ENCODE results near the gene CNTNAP2. TPM values are rescaled to one million over a fixed set of nuclear protein-coding genes. Genes with fewer than 3 reads are reported as not detected.
A peak's percentile ranks its signal among the peaks of the same experiment; 100 is the strongest.
"Not testable (repeated sequence)": the region's sequence is repeated elsewhere in the genome, so short reads cannot be mapped to it uniquely, and the experiment has no call there.

The CNTNAP2 gene
- total RNA-seq, 1 donor from 2014 or later: 0.48 TPM

GRCh38 chr7:146136357-146136875, 19.8 kb downstream of the CNTNAP2 start:
- intact Hi-C loops (cut with DNase I): no loop called here

DNA sequence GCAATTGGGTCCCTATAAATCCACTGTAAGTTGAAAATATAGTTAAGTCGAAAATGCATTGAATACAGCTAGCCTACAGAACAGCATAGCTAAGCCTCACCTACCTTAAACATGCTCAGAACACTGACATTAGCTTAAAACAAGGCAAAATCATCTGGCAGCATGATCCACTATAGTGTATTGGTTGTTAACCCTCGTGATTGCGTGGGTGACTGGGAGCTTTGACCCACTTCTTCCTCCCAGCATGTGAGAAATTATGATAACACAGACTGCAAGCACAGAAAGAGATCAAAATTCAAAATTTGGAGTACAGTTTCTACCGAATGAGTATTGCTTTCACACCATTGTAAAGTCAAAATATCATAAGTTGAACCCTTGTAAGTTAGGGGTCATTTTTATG, 22.3 kb downstream of the CNTNAP2 start:
- ATAC-seq (ENCODE audit: poor library complexity) (no peak), DNase-seq (no peak)
- intact Hi-C loops (cut with DNase I): no loop called here

More at GRCh38 chr7:146136357-146136875, 19.8 kb downstream of the CNTNAP2 start:
- DNase-seq (no peak), ATAC-seq (ENCODE audit: poor library complexity) (no peak)

- intact Hi-C loops (cut with DNase I): no loop called here
- ATAC-seq (ENCODE audit: poor library complexity) (no peak), DNase-seq (no peak)
These were observed 30.4 kb downstream of the CNTNAP2 start for GRCh38 chr7:146146831-146147486.

DNA sequence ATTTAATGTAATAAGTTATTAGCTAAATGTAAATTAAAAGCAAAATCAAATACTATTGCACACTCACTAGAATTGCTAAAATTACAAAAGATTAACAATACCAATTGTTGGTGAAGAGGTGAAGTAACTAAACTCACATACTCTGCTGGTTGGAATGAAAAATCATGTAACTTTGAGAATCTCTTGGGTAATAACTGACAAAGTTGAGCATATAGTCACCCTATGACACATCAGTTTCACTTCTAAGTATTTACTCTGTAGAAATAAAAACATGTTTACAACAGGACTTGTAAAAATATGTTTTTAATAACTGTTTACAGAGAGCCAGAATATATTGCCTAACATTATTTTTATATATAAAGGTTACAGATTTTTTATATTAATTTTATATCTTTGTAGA, 33.6 kb downstream of the CNTNAP2 start:
- ATAC-seq (ENCODE audit: poor library complexity) (no peak), DNase-seq (no peak)
- intact Hi-C loops (cut with DNase I): no loop called here

DNA sequence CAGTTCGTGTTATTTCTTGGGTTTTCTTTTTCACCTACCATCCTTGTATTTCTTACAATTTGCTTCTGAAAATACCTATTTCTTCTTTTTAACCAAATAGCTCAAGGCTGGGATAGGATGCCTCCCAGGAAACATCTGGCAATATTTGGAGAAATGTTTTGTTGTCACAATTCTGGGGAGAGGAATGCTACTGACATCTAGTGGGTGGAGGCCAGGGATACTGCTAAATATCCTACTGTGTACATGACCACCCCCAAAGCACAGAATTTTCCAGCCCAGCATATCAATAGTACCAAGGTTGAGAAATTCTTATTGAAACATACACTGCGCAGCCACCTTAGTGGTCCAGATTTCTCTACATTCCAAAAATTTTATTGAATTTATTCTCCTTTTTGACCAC, 55.5 kb downstream of the CNTNAP2 start:
- no peak for ATAC-seq (ENCODE audit: poor library complexity)
- no peak for DNase-seq
- intact Hi-C loops (cut with DNase I): no loop called here

GRCh38 chr7:146175716-146176115, 59.1 kb downstream of the CNTNAP2 start:
- intact Hi-C loops (cut with DNase I): no loop called here
- DNase-seq: no peak
- ATAC-seq (ENCODE audit: poor library complexity): no peak

- intact Hi-C loops (cut with DNase I): no loop called here
These were observed 60.3 kb downstream of the CNTNAP2 start for GRCh38 chr7:146176860-146177259.

GRCh38 chr7:146177301-146177700, 60.7 kb downstream of the CNTNAP2 start:
- intact Hi-C loops (cut with DNase I): no loop called here
- ATAC-seq (ENCODE audit: poor library complexity) (no peak), DNase-seq (no peak)

More at GRCh38 chr7:146176860-146177259, 60.3 kb downstream of the CNTNAP2 start:
- no peak for ATAC-seq (ENCODE audit: poor library complexity)
- no peak for DNase-seq

- no peak for DNase-seq
- intact Hi-C loops (cut with DNase I): no loop called here
- ATAC-seq (ENCODE audit: poor library complexity): no peak
These were observed 69.2 kb downstream of the CNTNAP2 start for GRCh38 chr7:146185844-146186243.

DNA sequence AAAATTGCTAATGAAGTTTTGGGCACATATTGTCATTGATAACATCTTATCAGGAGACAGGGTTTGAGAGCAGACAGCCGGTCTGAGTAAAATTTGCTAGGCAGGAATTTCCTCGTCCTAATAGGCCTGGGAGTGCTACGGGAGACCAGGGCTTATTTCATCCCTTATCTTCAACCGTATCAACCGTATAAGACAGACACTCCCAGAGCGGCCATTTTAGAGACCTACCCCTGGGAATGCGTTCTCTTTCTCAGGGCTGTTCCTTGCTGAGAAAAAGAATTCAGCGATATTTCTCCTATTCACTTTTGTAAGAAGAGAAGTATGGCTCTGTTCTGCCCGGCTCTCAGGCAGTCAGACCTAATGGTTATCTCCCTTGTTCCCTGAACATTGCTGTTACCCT, 74.8 kb downstream of the CNTNAP2 start:
- intact Hi-C loops (cut with DNase I); ATAC-seq (ENCODE audit: poor library complexity); DNase-seq: not testable (repeated sequence)

DNA sequence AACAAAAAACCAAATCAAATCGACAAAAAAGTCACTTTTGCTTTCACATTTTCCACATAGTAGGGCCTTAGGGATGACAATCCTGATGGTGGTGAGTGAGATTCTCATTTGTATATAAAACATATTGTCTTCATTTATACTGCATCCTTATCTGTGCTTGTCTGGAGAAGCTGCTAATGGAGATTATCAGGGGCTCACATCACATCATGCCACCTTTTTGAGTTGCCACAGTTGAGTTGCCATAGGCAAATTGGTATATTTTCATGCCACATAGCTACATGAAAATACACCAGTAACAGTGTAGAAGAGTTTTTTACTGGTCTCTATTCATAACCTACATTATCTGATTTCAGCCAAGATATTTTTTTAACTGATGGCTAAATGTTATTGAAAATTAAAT, 85.3 kb downstream of the CNTNAP2 start:
- ATAC-seq (ENCODE audit: poor library complexity) (no peak), DNase-seq (no peak)
- intact Hi-C loops (cut with DNase I): no loop called here

GRCh38 chr7:146206270-146206669, 89.7 kb downstream of the CNTNAP2 start:
- no peak for ATAC-seq (ENCODE audit: poor library complexity)
- intact Hi-C loops (cut with DNase I): no loop called here
- no peak for DNase-seq

DNA sequence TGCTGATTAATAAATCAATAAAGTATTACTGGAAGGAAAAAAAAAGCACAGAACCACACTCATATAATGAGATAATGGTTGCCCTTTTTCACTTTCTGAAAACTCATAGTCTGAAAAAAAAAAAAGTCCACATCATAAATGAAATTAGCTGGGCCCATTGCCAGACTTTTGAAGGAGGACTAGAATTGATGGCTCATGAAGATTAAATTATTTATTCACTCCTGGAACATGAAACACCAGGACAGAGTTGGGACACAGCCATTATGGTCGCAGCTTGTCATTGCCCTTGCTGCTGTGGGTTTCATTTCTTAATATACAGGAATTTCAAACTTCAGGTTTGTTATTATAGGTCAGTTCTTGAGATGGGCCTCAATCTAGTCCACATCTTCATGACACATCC, 91.9 kb downstream of the CNTNAP2 start:
- intact Hi-C loops (cut with DNase I): no loop called here
- no peak for DNase-seq
- ATAC-seq (ENCODE audit: poor library complexity): no peak

- DNase-seq (no peak), ATAC-seq (ENCODE audit: poor library complexity) (no peak)
- intact Hi-C loops (cut with DNase I): no loop called here
These were observed 98.2 kb downstream of the CNTNAP2 start for GRCh38 chr7:146214842-146215241.

DNA sequence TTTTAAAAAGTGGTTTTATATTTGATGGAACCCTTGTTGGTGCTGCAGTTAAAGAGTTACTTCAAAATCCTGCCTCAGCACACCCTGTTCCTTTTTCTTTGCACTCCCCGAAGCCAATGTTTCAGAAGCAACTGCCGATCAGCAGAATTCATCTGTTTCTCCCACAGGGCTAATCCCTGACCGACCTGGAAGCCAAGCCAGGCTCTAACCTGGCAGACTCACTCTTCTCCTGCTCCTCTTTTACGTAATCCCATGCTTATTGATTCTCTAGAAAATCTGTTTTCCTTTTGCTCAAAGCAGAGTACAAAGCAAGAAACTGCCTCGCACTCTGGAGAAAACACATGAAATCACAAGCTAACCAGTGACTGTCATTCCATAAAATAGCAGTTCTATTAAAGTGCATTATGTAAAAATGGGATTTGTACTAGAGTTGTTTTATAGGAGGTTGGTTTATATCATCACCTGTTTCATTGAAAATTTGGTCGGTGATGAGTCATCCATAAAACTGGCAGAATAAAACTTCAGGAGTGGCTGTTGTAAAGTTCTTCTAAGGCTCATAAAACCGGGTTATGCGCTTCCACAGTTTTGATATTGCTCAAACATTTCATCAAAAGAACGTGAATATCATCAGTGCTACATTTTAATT, 99.9 kb downstream of the CNTNAP2 start:
- intact Hi-C loops (cut with DNase I): no loop called here
- DNase-seq (no peak), ATAC-seq (ENCODE audit: poor library complexity) (no peak)

- no peak for ATAC-seq (ENCODE audit: poor library complexity)
- no peak for DNase-seq
- intact Hi-C loops (cut with DNase I): no loop called here
These were observed 107.2 kb downstream of the CNTNAP2 start for GRCh38 chr7:146223851-146224250.

DNA sequence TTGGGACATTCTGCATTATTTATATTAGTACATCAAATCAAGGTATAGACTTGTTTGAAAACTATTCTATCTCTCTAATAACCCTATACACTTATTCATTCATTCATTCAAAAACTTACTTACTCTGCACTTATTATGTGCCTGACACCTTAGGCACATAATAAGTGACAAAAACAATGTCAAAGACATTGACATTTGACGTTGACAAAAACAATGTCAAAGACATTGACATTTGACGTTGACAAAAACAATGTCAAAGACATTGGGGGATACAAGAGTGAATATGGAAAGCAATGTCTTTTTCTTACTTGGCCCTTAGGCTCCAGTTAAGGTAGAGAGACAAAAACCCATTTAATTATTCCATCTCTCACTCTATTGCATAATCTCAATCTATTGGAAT, 116.0 kb downstream of the CNTNAP2 start:
- DNase-seq (no peak), ATAC-seq (ENCODE audit: poor library complexity) (no peak)
- intact Hi-C loops (cut with DNase I): no loop called here

DNA sequence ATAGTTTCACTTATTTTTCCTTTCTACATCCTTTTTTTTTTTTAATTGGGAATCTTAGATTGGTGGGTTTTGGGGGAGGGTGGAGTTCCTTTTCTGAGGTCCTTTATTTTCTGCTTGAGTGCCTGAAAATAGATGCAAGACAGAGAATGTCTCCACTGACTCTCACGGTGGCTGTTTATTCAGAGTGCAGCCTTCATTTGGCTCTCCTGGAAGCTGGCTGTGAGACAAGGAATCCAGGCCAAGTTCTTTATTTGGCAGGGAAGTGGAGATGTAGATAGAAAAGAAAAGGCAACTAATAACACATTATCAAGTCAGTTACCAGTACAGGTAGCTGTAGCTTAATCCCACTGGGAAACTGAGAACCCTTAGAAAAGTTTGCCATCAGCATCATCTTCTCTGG, 118.6 kb downstream of the CNTNAP2 start:
- DNase-seq (no peak), ATAC-seq (ENCODE audit: poor library complexity) (peak; percentile 59)
- intact Hi-C loops (cut with DNase I): loop anchor here (2.0 kb wide), 1 partner anchor 18 kb away; no protein-coding TSS in a partner anchor

- intact Hi-C loops (cut with DNase I): no loop called here
- DNase-seq: no peak
These were observed 126.1 kb downstream of the CNTNAP2 start for GRCh38 chr7:146242661-146243060.

DNA sequence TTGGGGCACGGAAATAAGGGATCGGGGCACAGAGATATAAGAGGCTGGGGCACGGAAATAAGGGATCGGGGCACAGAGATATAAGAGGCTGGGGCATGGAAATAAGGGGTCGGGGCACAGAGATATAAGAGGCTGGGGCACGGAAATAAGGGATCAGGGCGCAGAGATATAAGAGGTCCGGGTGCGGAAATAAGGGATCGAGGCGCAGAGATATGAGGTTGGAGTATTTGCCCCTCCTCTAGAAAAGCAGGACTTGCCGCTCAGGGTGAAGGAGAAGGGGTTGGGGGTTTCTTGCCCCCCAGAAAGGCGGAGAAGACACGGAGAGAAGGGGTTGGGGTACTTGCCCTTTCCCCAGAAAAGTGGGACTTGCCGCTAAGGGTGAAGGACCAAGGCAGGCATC, 131.4 kb downstream of the CNTNAP2 start:
- DNase-seq; ATAC-seq (ENCODE audit: poor library complexity); intact Hi-C loops (cut with DNase I): not testable (repeated sequence)

More at GRCh38 chr7:146242661-146243060, 126.1 kb downstream of the CNTNAP2 start:
- no peak for ATAC-seq (ENCODE audit: poor library complexity)

Measured in Right ventricle myocardium superior (tissue), 1 donor.